ENCODE results near the gene OR5B17.
"Not testable (repeated sequence)": the region's sequence is repeated elsewhere in the genome, so short reads cannot be mapped to it uniquely, and the experiment has no call there.

The OR5B17 gene

GRCh38 chr11:58358969-58359368 lies at the start of gene OR5B17:
Gene OR5B17 (minus strand): TSS chr11:58359069. CDS start chr11:58359069, 0 bp downstream.
- no peak for DNase-seq (ENCODE audit: low read depth in 3 of 3)

DNA sequence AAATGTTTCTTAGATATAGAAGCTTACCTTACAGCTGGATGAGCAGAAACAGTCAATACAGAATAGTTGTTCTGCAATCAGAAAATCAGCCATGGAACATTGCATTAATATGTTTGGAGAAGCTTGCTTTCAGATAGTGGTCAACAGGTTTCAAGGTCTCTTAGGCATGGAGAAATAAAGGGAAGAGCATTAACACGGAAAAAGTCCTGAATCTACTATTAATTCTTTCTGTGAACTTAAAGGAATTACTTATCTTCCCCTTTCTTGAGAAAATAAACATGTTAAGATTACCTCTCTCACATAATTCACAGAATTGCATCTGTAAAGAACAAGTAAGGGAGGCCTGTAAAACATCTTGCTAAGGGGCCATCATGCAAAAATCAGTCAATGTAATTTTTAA lies 47.9 kb upstream of the OR5B17 start, which contains the start of gene OR5B3:
OR5B3 (minus strand) TSS at position 101 of the 400 bp plus-strand sequence. CDS start 3,465 bp downstream, outside the sequence.
- no peak for DNase-seq (ENCODE audit: low read depth in 3 of 3)

- DNase-seq (ENCODE audit: low read depth in 3 of 3): not testable (repeated sequence)
Observed at GRCh38 chr11:58399622-58400021, 40.8 kb upstream of the OR5B17 start.

DNA sequence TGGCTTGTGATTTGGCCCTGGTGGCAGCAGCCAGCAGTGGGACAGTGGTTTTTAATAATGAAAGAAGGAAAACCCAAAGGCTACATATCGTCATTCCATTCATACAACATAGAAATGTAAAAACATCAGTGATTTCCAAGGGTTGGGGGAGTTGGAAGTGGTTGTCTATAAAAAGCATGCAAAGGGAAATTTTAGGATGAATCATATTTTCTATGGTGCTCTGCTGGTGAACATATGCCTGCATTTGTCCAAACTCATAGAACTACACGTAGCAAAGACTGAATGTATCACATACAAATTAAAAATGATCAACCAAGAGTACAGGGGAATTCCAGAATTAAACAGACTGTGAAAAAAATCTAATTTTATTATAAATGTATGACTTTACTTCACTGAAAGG lies 36.7 kb upstream of the OR5B17 start:
- no peak for DNase-seq (ENCODE audit: low read depth in 3 of 3)

DNA sequence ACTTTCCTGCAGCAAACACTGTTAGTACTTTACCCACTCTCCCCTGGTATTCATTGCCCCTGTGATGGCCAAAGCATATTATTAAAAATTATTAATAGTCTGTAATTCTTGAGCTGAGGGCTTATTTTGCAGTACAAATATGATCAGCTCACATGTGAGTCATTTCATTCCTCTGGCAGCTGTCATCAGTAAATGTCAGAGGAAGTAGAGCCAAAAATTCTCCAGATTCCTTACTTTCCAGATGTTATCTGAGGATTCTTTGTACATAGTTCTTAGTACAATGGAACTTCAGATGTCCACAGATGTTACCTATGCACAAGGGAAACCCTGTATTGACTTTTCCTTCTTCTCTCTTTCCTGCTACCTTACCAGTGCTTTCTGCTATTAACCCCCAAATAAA lies 35.3 kb upstream of the OR5B17 start:
- DNase-seq (ENCODE audit: low read depth in 3 of 3): no peak

GRCh38 chr11:58392746-58393145 lies 33.9 kb upstream of the OR5B17 start:
- no peak for DNase-seq (ENCODE audit: low read depth in 3 of 3)

DNA sequence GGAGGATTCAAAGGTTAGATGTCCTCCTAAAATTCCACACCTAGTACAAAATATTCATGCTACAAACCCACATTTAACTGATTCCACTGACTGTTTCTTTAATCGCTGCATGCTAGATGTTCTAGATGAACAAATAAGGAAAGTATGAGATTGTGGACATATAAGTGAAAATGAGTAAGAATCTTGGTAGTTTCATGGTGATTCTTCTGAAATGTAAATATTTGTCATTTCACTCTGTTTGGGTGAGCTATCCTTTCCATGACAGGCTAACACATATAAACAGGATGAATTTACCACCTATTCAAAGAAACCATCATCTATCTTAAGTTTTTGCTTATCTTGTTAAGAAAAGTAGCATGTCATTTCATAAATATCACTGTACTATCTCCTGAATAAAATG lies 33.0 kb upstream of the OR5B17 start:
- no peak for DNase-seq (ENCODE audit: low read depth in 3 of 3)

GRCh38 chr11:58390551-58391063 lies 31.7 kb upstream of the OR5B17 start:
- DNase-seq (ENCODE audit: low read depth in 3 of 3): no peak

- DNase-seq (ENCODE audit: low read depth in 3 of 3): no peak
Observed at GRCh38 chr11:58354727-58355126, 4.1 kb downstream of the OR5B17 start.

DNA sequence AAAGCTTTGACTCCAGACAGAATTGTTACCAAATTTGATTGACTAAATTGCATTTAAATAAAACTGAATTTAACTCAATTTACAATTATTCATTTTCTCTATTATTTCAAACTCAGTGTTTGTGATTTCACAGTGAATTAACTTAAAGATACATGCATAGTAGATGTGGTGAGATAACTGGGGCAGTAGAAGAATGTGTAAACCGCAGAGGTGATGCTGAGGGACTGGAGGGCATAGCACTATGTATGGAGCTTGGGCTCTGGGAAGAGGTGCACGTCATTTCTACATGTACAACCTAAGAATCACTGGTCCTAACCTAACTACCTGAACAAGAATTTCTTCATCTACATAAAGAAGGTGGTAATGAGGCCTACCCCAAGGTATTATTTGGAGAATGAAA lies 13.7 kb downstream of the OR5B17 start:
- DNase-seq (ENCODE audit: low read depth in 3 of 3): no peak

- DNase-seq (ENCODE audit: low read depth in 3 of 3): no peak
Observed at GRCh38 chr11:58334708-58335107, 24.2 kb downstream of the OR5B17 start.

DNA sequence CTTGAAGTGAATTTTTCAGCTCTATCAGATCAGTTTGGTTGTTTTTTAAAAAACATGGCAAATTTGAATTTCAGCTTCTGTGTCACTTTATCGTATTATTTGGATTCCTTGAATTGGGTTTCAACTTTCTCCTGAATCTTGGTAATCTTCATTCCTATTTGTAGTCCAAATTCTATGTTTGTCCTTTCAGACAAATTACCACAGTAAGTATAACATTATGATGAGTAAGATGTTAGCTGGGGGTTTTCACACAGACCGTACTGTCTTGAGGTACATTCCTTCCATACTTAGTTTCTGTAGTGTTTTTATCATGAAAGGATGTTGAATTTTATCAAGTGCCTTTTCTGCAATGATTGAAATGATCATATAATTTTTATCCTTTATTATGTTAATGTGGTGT lies 28.0 kb downstream of the OR5B17 start:
- no peak for DNase-seq (ENCODE audit: low read depth in 3 of 3)

DNA sequence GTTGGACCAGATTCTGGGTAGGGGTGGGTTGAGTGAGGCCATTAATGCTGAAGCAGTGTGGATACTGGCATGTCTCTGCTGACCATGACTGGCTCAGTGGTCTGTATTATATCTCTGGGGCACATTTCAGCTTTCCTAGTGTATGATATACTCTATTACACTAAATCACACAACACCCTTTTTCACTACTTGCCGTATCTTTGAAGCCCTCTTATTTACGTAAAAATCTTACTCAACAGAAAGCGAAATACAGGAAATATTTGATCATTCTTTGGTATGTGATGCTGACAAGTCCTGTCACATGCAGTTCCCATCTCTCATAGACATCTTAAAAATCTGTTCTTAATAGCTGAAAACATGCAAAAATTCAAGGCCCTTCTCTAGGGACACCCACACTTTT lies 40.3 kb downstream of the OR5B17 start:
- no peak for DNase-seq (ENCODE audit: low read depth in 3 of 3)

DNA sequence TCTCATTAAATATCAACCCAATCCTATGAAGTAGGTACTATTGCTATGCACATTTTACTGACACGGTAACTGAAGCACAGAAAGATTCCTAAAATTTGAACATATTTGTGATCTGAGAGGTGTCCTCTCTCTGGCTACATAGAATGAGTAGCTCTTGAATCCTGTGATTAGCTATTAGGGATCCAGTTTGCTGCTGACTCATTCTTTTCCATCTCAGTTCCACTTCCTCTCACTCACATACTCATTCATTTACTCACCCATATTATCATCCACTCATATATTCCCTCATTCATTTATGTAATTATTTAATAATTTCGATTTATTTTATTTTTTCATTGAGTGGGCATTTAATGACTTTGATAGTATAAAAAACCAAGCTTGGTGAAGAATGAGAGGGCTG lies 42.7 kb downstream of the OR5B17 start:
- DNase-seq (ENCODE audit: low read depth in 3 of 3): no peak
